Esophagus squamous epithelium (tissue), 5 donors: Measurements from ENCODE around the gene BUD23. TPM values are rescaled to one million over a fixed set of nuclear protein-coding genes. Genes with fewer than 3 reads are reported as not detected.
A peak's percentile ranks its signal among the peaks of the same experiment; 100 is the strongest.

ENCODE experiments used
- DNase-seq: peaks from one replicate; lab custom pipeline; 2025; lab: John Stamatoyannopoulos, UW
- H3K27ac ChIP-seq, 4 donors: fragments of 200-600 bp; sonication (generic); one replicate each; pipeline ENCODE4 v1.5.1; 2016 to 2019; ENCODE audit warnings: mild to moderate bottlenecking in 1 of 4
- H3K27me3 ChIP-seq, 4 donors: fragments of 200-600 bp; sonication (generic); 1 replicate in 3 of 4; 2 replicates in 1 of 4; pipeline versions ENCODE4 v1.5.1 to v1.6.0; 2017 to 2021; ENCODE audit warnings: antibody characterized with exemption in 1 of 4
- H3K36me3 ChIP-seq, 3 donors: fragments of 200-600 bp; sonication (generic); one replicate each; pipeline ENCODE4 v1.5.1; 2016 to 2019
- H3K4me1 ChIP-seq, 3 donors: fragments of 200-600 bp; sonication (generic); one replicate each; pipeline ENCODE4 v1.5.1; 2017 to 2019
- H3K4me3 ChIP-seq, 4 donors: fragments of 200-600 bp; sonication (generic); 1 replicate in 3 of 4; 2 replicates in 1 of 4; pipeline ENCODE4 v1.5.1; 2016 to 2019; ENCODE audit warnings: mild to moderate bottlenecking in 2 of 4, moderate library complexity in 1 of 4
- H3K9me3 ChIP-seq, 3 donors: fragments of 200-600 bp; sonication (generic); one replicate each; pipeline ENCODE4 v1.5.1; 2016 to 2019
- POLR2A ChIP-seq, 4 donors: fragments of 450-650 bp; IDR thresholded peaks; one replicate each; pipeline ENCODE4 v1.6.1; 2017; ENCODE audit warnings: antibody characterized with exemption in 4 of 4, mild to moderate bottlenecking in 4 of 4, moderate library complexity in 3 of 4
- WGBS, 2 donors: methylation state at CpG; one replicate each; pipeline ENCODE4 v1.1.5; 2018; 5-methylcytosine and 5-hydroxymethylcytosine counted together
- intact Hi-C: fragments of 100-400 bp; cut with DNase I; formaldehyde crosslinking; loops from one replicate; pipeline ENCODE4 v1.15.0; 2022
- total RNA-seq, 4 donors: library from RNA; depleted of rRNA; stranded (reverse); fragments of >200 nt; gene quantifications; one replicate each; pipeline ENCODE4 v1.1.0, GENCODE V29; 2016
- TF ChIP-seq, protein P1 (sequence below), 6 experiments: fragments of 450-650 bp in 4 of 6; fragments of 200-600 bp in 2 of 6; sonication (generic) in 2 of 6; IDR thresholded peaks; one replicate each; pipeline ENCODE4 v1.5.1; 2016 to 2019; ENCODE audit warnings: antibody characterized with exemption in 6 of 6, mild to moderate bottlenecking in 4 of 6, moderate library complexity in 4 of 6
- donor health status: DM: yes; HTN: yes; CAD: no.

BUD23 gene
- total RNA-seq, 4 donors from 2014 or later = 24.9 to 44.7 (median 42.6) TPM

DNA sequence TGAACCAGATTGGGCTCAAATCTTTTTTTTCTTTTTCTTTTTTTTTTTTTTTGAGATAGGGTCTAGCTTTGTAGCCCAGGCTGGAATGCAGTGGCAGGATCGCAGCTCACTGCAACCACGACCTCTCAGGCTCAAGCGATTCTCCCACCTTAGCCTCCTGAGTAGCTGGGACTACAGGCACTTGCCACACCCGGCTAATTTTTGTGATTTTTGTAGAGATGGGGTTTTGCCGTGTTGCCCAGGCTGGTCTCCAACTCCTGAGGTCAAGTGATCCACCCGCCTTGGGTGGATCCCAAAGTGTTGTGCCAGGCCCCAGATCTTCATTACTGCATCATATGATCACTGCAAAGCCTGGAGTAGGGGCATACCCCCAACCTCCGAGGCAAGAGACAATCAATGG lies 2.9 kb upstream of the BUD23 start:
- TF ChIP-seq POLR2A (IDR thresholded peaks at IDR 0.05) = no peak
- TF ChIP-seq, protein P1, sequence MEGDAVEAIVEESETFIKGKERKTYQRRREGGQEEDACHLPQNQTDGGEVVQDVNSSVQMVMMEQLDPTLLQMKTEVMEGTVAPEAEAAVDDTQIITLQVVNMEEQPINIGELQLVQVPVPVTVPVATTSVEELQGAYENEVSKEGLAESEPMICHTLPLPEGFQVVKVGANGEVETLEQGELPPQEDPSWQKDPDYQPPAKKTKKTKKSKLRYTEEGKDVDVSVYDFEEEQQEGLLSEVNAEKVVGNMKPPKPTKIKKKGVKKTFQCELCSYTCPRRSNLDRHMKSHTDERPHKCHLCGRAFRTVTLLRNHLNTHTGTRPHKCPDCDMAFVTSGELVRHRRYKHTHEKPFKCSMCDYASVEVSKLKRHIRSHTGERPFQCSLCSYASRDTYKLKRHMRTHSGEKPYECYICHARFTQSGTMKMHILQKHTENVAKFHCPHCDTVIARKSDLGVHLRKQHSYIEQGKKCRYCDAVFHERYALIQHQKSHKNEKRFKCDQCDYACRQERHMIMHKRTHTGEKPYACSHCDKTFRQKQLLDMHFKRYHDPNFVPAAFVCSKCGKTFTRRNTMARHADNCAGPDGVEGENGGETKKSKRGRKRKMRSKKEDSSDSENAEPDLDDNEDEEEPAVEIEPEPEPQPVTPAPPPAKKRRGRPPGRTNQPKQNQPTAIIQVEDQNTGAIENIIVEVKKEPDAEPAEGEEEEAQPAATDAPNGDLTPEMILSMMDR (IDR thresholded peaks at IDR 0.05) = no peak
- Histone ChIP-seq H3K27ac (no peak overlapping the region), H3K4me1 (peaks cover 26 to 53% (median 26%) of the 10 kb centered on the region in 3 donors), H3K36me3 (peaks cover 0 to 30% (median 5%) of the 10 kb centered on the region in 3 donors), H3K4me3 (no peak overlapping the region), H3K9me3 (no peaks in the 10 kb centered on the region), H3K27me3 (no peaks in the 10 kb centered on the region)
- 37 to 80% methylated on average over 2 to 7 of the region's 7 CpGs for WGBS, 2 donors
- no peak for DNase-seq
- intact Hi-C loops = no loop called here

DNA sequence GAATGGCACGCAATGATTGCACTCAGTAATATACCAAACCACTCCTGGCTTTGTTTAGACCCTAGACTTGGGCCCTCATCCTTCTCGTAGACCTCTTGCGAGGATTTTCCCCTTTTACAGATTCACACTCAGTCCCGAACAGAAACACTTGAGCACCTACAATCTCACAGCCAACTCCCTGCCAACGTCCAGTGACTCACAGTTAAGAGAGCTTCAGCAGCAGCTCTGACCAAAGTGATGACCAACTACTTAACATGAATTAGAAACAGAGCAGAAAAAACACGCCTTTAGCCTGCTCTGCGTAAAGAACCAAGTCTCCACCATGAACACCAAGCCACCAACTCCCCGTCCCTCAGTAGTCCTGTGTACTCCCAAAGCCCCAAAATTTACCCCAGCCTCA lies 2.4 kb upstream of the BUD23 start:
- Histone ChIP-seq H3K4me3 (no peak overlapping the region), H3K4me1 (peaks cover 26 to 53% (median 26%) of the 10 kb centered on the region in 3 donors), H3K36me3 (peaks cover 0 to 33% (median 5%) of the 10 kb centered on the region in 3 donors), H3K27ac (no peak overlapping the region), H3K9me3 (no peaks in the 10 kb centered on the region), H3K27me3 (no peaks in the 10 kb centered on the region)
- WGBS, 2 donors = 69 to 76% methylated on average over 8 of the region's 8 CpGs
- no peak for DNase-seq
- TF ChIP-seq POLR2A (IDR thresholded peaks at IDR 0.05) = no peak
- TF ChIP-seq, protein P1 (IDR thresholded peaks at IDR 0.05) = no peak
- intact Hi-C loops = no loop called here

DNA sequence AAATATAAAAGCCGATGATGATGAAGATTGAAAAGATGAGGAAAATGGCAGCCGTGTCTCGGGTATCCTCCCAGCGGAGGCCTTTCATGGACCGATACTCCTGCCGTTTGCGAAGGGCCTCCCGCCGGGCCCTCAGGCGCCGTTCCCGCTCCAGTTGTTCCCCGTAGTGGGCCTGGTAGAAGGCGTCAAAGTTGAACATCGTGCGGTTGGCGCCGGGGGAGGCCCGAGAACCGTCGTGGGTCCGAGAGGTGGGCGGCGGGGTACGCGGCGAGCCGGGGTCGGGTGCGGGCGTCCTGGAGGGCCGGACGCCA lies 697 bp upstream of the BUD23 start:
- intact Hi-C loops = no loop called here
- peaks cover 0 to 46% (median 5%) of the 10 kb centered on the region in 3 donors for H3K36me3 ChIP-seq
- H3K4me3 ChIP-seq = peak overlapping the region; percentile 61 to 99 (median 84)
- peak overlapping the region; percentile 77 to 86 (median 82) for H3K27ac ChIP-seq
- 1 to 2% methylated on average over 10 to 15 of the region's 33 CpGs for whole genome bisulfite sequencing, 2 donors
- TF ChIP-seq, protein P1 (IDR thresholded peaks at IDR 0.05) = no peak
- no peak for TF ChIP-seq POLR2A (IDR thresholded peaks at IDR 0.05)
- no peaks in the 10 kb centered on the region for H3K9me3 ChIP-seq
- no peaks in the 10 kb centered on the region for H3K27me3 ChIP-seq
- peaks cover 26 to 53% (median 26%) of the 10 kb centered on the region in 3 donors for H3K4me1 ChIP-seq
- DNase-seq = no peak

DNA sequence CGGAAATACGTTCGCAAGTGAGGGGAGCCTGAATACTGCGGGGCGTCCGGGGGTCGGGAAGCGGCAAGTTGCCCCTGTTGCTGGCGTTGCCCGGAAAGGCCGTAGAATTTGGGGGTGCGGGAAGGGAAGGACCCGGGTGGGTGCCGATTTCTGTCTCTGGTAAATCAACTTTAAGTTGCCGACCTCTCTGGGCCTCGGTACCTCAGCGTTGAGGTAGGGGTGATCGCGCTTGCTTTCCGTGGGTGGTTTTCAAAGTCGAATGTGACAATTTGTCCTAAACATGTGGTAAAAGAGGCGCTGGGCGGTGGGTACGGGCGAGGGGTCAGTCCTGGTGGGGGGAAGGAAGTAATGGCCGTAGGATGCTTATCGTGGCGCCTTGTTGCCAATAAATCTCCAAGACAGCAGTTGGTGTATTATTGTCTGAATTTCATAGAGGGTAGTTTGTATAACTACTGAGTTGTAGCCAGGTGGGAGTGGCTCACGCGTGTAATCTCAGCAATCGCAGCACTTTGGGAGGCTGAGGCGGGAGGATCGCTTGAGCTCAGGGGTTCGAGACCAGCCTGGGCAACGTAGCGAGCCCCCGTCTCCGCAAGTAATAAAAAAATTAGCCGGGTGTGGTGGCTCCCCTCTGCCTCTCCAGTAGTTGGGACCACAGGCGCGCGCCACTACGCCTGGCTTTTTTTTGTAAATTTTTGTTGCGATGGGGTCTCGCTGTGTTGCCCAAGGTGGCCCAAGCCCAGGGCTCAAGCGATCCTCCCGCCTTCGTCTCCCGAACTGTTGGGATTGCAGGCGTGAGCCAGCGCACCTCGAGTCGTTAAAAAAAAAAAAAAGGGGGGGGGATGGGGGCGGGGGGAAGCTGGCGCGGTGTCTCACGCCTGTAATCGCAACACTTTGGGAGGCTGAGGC lies 644 bp downstream of the BUD23 start:
- TF ChIP-seq, protein P1 (IDR thresholded peaks at IDR 0.05) = no peak
- TF ChIP-seq POLR2A (IDR thresholded peaks at IDR 0.05) = no peak
- intact Hi-C loops = no loop called here
- no peak for DNase-seq
- WGBS, 2 donors = 28 to 36% methylated on average over 24 to 30 of the region's 58 CpGs
- Histone ChIP-seq H3K27me3 (no peaks in the 10 kb centered on the region), H3K27ac (peak overlapping the region; percentile 77 to 86 (median 82)), H3K4me1 (peaks cover 26 to 53% (median 26%) of the 10 kb centered on the region in 3 donors), H3K4me3 (peak overlapping the region; percentile 61 to 99 (median 84)), H3K36me3 (peaks cover 0 to 46% (median 0%) of the 10 kb centered on the region in 3 donors), H3K9me3 (no peaks in the 10 kb centered on the region)

DNA sequence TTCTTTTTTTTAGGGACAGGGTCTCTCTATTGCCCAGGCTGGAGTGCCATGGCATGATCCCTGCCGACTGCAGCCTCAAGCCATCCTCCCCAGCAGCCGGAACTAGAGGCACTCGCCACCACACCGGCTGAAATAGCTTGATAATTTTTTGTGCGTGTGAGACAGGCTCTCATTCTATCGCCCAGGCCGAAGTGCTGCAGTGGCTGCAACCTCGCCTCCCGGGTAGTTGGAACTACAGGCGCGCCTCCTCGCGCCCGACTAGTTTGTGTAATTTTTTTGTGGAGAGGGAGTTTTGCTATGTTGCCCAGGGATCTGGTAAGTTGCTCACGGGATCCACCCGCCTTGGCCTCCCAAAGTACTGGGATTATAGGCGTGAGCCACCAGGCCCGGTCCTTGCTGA lies 1.9 kb downstream of the BUD23 start:
- Histone ChIP-seq H3K27me3 (no peaks in the 10 kb centered on the region), H3K9me3 (no peaks in the 10 kb centered on the region), H3K4me1 (peaks cover 26 to 41% (median 26%) of the 10 kb centered on the region in 3 donors), H3K27ac (no peak overlapping the region), H3K4me3 (no peak overlapping the region), H3K36me3 (peaks cover 0 to 51% (median 4%) of the 10 kb centered on the region in 3 donors)
- WGBS, 2 donors = 96% methylated on average over 18 of the region's 18 CpGs
- no peak for TF ChIP-seq POLR2A (IDR thresholded peaks at IDR 0.05)
- TF ChIP-seq, protein P1 (IDR thresholded peaks at IDR 0.05) = no peak
- intact Hi-C loops = no loop called here
- no peak for DNase-seq
